Hepatocyte (in vitro differentiated cells): ENCODE results near the gene MNT. TPM values are rescaled to one million over a fixed set of nuclear protein-coding genes. Genes with fewer than 3 reads are reported as not detected.

ENCODE experiments used
- DNase-seq: peaks from one replicate; pipeline ENCODE4 v3.0.0-alpha.2; 2016; ENCODE audit warnings: low spot score
- H2AFZ ChIP-seq: fragments of 200-600 bp; sonication (generic); 2 replicates; pipeline ENCODE4 v1.6.0; 2016; ENCODE audit warnings: antibody characterized with exemption, mild to moderate bottlenecking
- H3K27ac ChIP-seq: fragments of 200-600 bp; sonication (generic); 2 replicates; pipeline ENCODE4 v1.5.1; 2016; ENCODE audit warnings: mild to moderate bottlenecking
- H3K27me3 ChIP-seq: fragments of 200-600 bp; sonication (generic); 2 replicates; pipeline ENCODE4 v1.6.1; 2016
- H3K36me3 ChIP-seq: fragments of 200-600 bp; sonication (generic); replicated peaks from 2 replicates; pipeline ENCODE4 v1.5.1; 2016; ENCODE audit warnings: low read depth; ENCODE audit not compliant: insufficient read depth
- H3K4me1 ChIP-seq: fragments of 200-600 bp; sonication (generic); 2 replicates; pipeline ENCODE4 v1.5.1; 2016; ENCODE audit warnings: mild to moderate bottlenecking, moderate library complexity; ENCODE audit not compliant: insufficient read depth
- H3K4me2 ChIP-seq: fragments of 200-600 bp; sonication (generic); 2 replicates; pipeline ENCODE4 v1.6.0; 2016
- H3K4me3 ChIP-seq: fragments of 200-600 bp; sonication (generic); 2 replicates; pipeline ENCODE4 v1.5.1; 2016; ENCODE audit warnings: mild to moderate bottlenecking
- H3K79me2 ChIP-seq: fragments of 200-600 bp; sonication (generic); 2 replicates; pipeline ENCODE4 v1.6.0; 2017; ENCODE audit warnings: mild to moderate bottlenecking
- H3K9me2 ChIP-seq: fragments of 200-600 bp; sonication (generic); replicated peaks from 2 replicates; pipeline ENCODE4 v1.6.0; 2017; ENCODE audit warnings: mild to moderate bottlenecking; ENCODE audit not compliant: insufficient read depth
- H3K9me3 ChIP-seq: fragments of 200-600 bp; sonication (generic); 2 replicates; pipeline ENCODE4 v1.5.1; 2016; ENCODE audit warnings: low read depth, mild to moderate bottlenecking
- H4K20me1 ChIP-seq: fragments of 200-600 bp; sonication (generic); 2 replicates; pipeline ENCODE4 v1.6.0; 2016; ENCODE audit warnings: mild to moderate bottlenecking; ENCODE audit not compliant: insufficient read depth, poor library complexity, severe bottlenecking
- CTCF ChIP-seq: fragments of 200-600 bp; sonication (generic); IDR thresholded peaks from 2 replicates; pipeline ENCODE4 v1.5.1; 2016; ENCODE audit warnings: antibody characterized with exemption, mild to moderate bottlenecking; ENCODE audit not compliant: poor library complexity
- EZH2 ChIP-seq: fragments of 200-600 bp; sonication (generic); IDR thresholded peaks from 2 replicates; pipeline ENCODE4 v1.6.1; 2016; ENCODE audit warnings: antibody characterized with exemption, mild to moderate bottlenecking, borderline replicate concordance
- EZH2phosphoT487 ChIP-seq: fragments of 200-600 bp; sonication (generic); IDR thresholded peaks from one replicate; pipeline ENCODE4 v1.6.1; 2018; ENCODE audit warnings: antibody characterized with exemption, mild to moderate bottlenecking, low read depth, moderate library complexity; ENCODE audit not compliant: unreplicated experiment, severe bottlenecking
- WGBS: methylation state at CpG from one replicate; pipeline ENCODE4 v1.1.6; 2016; ENCODE audit warnings: low lambda C conversion rate; ENCODE audit errors: missing lambda C conversion rate; 5-methylcytosine and 5-hydroxymethylcytosine counted together
- polyA plus RNA-seq: library from polyadenylated mRNA; unstranded; fragments of >200 nt; fragmentation: Nextera tagmentation; extraction: Ambion mirVana; gene quantifications from 2 replicates; pipeline ENCODE4 v1.2.1, GENCODE V29; 2016
- total RNA-seq: library from RNA; depleted of rRNA; stranded (reverse); fragments of >200 nt; gene quantifications from 2 replicates; pipeline ENCODE4 v1.2.3, GENCODE V29; 2014

Gene MNT
- total and polyA plus RNA-seq, 2 experiments from 2014 or later = 9.9 to 11.2 TPM

- Histone ChIP-seq H3K79me2 (no peaks in the 10 kb centered on the region), H2AFZ (no peak overlapping the region), H3K36me3 (no peaks in the 10 kb centered on the region), H3K27ac (no peak overlapping the region), H3K27me3 (no peaks in the 10 kb centered on the region), H3K9me2 (no peaks in the 10 kb centered on the region), H3K4me2 (no peak overlapping the region), H4K20me1 (no peaks in the 10 kb centered on the region), H3K4me3 (no peak overlapping the region), H3K9me3 (no peaks in the 10 kb centered on the region), H3K4me1 (no peaks in the 10 kb centered on the region)
- no peak for DNase-seq
- WGBS = 94% methylated on average over 6 of the region's 6 CpGs
- TF ChIP-seq EZH2 (no peak), CTCF (no peak), EZH2phosphoT487 (no peak)
These were observed 22.4 kb upstream of the MNT start for GRCh38 chr17:2423271-2423670.

- WGBS = 88% methylated on average over 27 of the region's 27 CpGs
- Histone ChIP-seq H3K27ac (no peak overlapping the region), H2AFZ (no peak overlapping the region), H3K4me3 (no peak overlapping the region), H3K9me3 (no peaks in the 10 kb centered on the region), H3K4me1 (no peaks in the 10 kb centered on the region), H3K36me3 (no peaks in the 10 kb centered on the region), H3K27me3 (no peaks in the 10 kb centered on the region), H3K4me2 (no peak overlapping the region), H3K9me2 (no peaks in the 10 kb centered on the region), H4K20me1 (no peaks in the 10 kb centered on the region), H3K79me2 (no peaks in the 10 kb centered on the region)
- DNase-seq = no peak
- TF ChIP-seq EZH2phosphoT487 = no peak
- peak; percentile 15 for TF ChIP-seq CTCF
These were observed 20.7 kb upstream of the MNT start for GRCh38 chr17:2421315-2422147.

- WGBS = 95% methylated on average over 12 of the region's 12 CpGs
- Histone ChIP-seq H3K27me3 (no peaks in the 10 kb centered on the region), H3K36me3 (no peaks in the 10 kb centered on the region), H3K4me1 (no peaks in the 10 kb centered on the region), H3K27ac (no peak overlapping the region), H3K9me3 (no peaks in the 10 kb centered on the region), H3K79me2 (no peaks in the 10 kb centered on the region), H3K4me2 (no peak overlapping the region), H4K20me1 (no peaks in the 10 kb centered on the region), H3K9me2 (no peaks in the 10 kb centered on the region), H3K4me3 (no peak overlapping the region), H2AFZ (no peak overlapping the region)
- no peak for DNase-seq
- TF ChIP-seq CTCF = no peak
- TF ChIP-seq EZH2 = no peak
- TF ChIP-seq EZH2phosphoT487 = no peak
These were observed 19.3 kb upstream of the MNT start for GRCh38 chr17:2420176-2420575.
